HepG2 (cell line): ENCODE data around the gene HECTD4. TPM values are rescaled to one million over a fixed set of nuclear protein-coding genes. Genes with fewer than 3 reads are reported as not detected.

Experiments
- ATAC-seq: fragments of 200-7000 bp; cut with Tn5 transposase; 3 replicates; pipeline ENCODE4 v1.9.1; 2020; ENCODE audit warnings: mild to moderate bottlenecking, moderate library complexity
- BruUV-seq: library from RNA; stranded (reverse); fragments of 400-500 nt; replicated peaks from 2 replicates; lab custom pipeline; 2021; lab: Mats Ljungman, UMichigan
- CTCF ChIA-PET: fragments of 300-600 bp; formaldehyde crosslinking; extraction: SDS; loops from one replicate; lab custom pipeline; 2021; ENCODE audit warnings: low total read pairs, inconsistent platforms, low intra/inter-chr PET ratio; lab: Yijun Ruan, JAX
- POLR2A ChIA-PET: fragments of 350-600 bp; sonication (Branson Sonifier 250); formaldehyde crosslinking; loops from one replicate; lab custom pipeline; 2020; ENCODE audit warnings: antibody characterized with exemption, inconsistent platforms; lab: Yijun Ruan, JAX
- DNase-seq: peaks from one replicate; pipeline ENCODE4 v3.0.0-alpha.2; 2015; ENCODE audit warnings: low spot score
- FAIRE-seq: peaks from 3 replicates; lab custom pipeline; 2011; peaks lifted over from hg19 to GRCh38; lab: Jason Lieb, UNC
- H2AFZ ChIP-seq: one replicate; pipeline ENCODE4 v1.6.1; 2011; ENCODE audit warnings: low read length, inconsistent platforms
- H3K27ac ChIP-seq: fragments of 300-600 bp; 3 replicates; pipeline ENCODE4 v1.8.0; 2011; ENCODE audit warnings: mixed run types, mild to moderate bottlenecking, mixed read lengths, low read length, inconsistent platforms; ENCODE audit not compliant: insufficient read depth; ENCODE audit errors: extremely low read length
- H3K27me3 ChIP-seq, 2 experiments: fragments of 200-600 bp in 1 of 2; 2 replicates in 1 of 2; 3 replicates in 1 of 2; pipeline versions ENCODE4 v1.6.0 to v1.8.0; 2011; ENCODE audit warnings: low read length in 2 of 2, mild to moderate bottlenecking in 2 of 2, moderate library complexity in 2 of 2, inconsistent platforms in 1 of 2; ENCODE audit not compliant: insufficient read depth in 2 of 2, control insufficient read depth in 1 of 2
- H3K36me3 ChIP-seq, 2 experiments: fragments of 200-600 bp in 1 of 2; replicated peaks in 1 of 2; 2 replicates in 1 of 2; 3 replicates in 1 of 2; pipeline versions ENCODE4 v1.5.1 to v1.8.0; 2011; ENCODE audit warnings: low read length in 2 of 2, inconsistent platforms in 1 of 2; ENCODE audit not compliant: insufficient read depth in 2 of 2, control insufficient read depth in 1 of 2
- H3K4me1 ChIP-seq: 2 replicates; pipeline ENCODE4 v1.5.1; 2012; ENCODE audit warnings: low read length, inconsistent platforms; ENCODE audit not compliant: insufficient read depth
- H3K4me2 ChIP-seq: 2 replicates; pipeline ENCODE4 v1.6.0; 2011; ENCODE audit warnings: low read depth, low read length, inconsistent platforms
- H3K4me3 ChIP-seq, 3 experiments: fragments of 200-600 bp in 1 of 3; sonication (generic), shearing (Covaris generic) in 1 of 3; replicated peaks in 1 of 3; 2 replicates each; pipeline ENCODE4 v1.5.1; 2011 to 2016; ENCODE audit warnings: low read length in 3 of 3, inconsistent platforms in 2 of 3, low read depth in 2 of 3, mild to moderate bottlenecking in 2 of 3, control low read depth in 1 of 3, mixed read lengths in 1 of 3; ENCODE audit not compliant: insufficient read depth in 1 of 3
- H3K79me2 ChIP-seq: one replicate; pipeline ENCODE4 v1.6.1; 2011; ENCODE audit warnings: low read length, inconsistent platforms; ENCODE audit not compliant: insufficient read depth
- H3K9ac ChIP-seq: 2 replicates; pipeline ENCODE4 v1.6.0; 2011; ENCODE audit warnings: mild to moderate bottlenecking, low read depth, low read length, inconsistent platforms; ENCODE audit not compliant: insufficient read depth
- H3K9me3 ChIP-seq: 2 replicates; pipeline ENCODE4 v1.5.1; 2012; ENCODE audit warnings: mild to moderate bottlenecking, low read length
- H4K20me1 ChIP-seq: 2 replicates; pipeline ENCODE4 v1.6.0; 2011; ENCODE audit warnings: inconsistent platforms, mild to moderate bottlenecking, low read length, moderate library complexity; ENCODE audit not compliant: insufficient read depth
- KAT7 ChIP-seq: IDR thresholded peaks from 2 replicates; pipeline ENCODE4 v1.6.1; 2018; ENCODE audit warnings: borderline replicate concordance, missing compliant biosample characterization
- KDM3A ChIP-seq: IDR thresholded peaks from 2 replicates; pipeline ENCODE4 v1.6.1; 2018; ENCODE audit warnings: low read depth, missing compliant biosample characterization
- MXD1 ChIP-seq: sonication (generic); formaldehyde crosslinking; IDR thresholded peaks from 2 replicates; pipeline ENCODE4 v1.4.0; 2020; ENCODE audit warnings: mild to moderate bottlenecking, missing genetic modification reagents
- NAIF1 ChIP-seq: sonication (generic); formaldehyde crosslinking; IDR thresholded peaks from 2 replicates; pipeline ENCODE4 v1.5.0; 2020; ENCODE audit warnings: mild to moderate bottlenecking, missing genetic modification reagents, borderline replicate concordance
- PBX2 ChIP-seq: IDR thresholded peaks from 2 replicates; pipeline ENCODE4 v1.6.1; 2016; ENCODE audit warnings: control low read depth
- SCMH1 ChIP-seq: sonication (generic); formaldehyde crosslinking; IDR thresholded peaks from 2 replicates; pipeline ENCODE4 v1.9.0; 2021; ENCODE audit warnings: missing genetic modification reagents, mild to moderate bottlenecking, borderline replicate concordance
- SNAPC4 ChIP-seq: sonication (generic); formaldehyde crosslinking; IDR thresholded peaks from 2 replicates; pipeline ENCODE4 v1.4.0; 2020; ENCODE audit warnings: mild to moderate bottlenecking, missing genetic modification reagents
- ZNF383 ChIP-seq: sonication (generic); formaldehyde crosslinking; IDR thresholded peaks from 2 replicates; pipeline ENCODE4 v1.4.0; 2020; ENCODE audit warnings: missing genetic modification reagents, mild to moderate bottlenecking, borderline replicate concordance
- ZNF510 ChIP-seq: sonication (generic); formaldehyde crosslinking; IDR thresholded peaks from 2 replicates; pipeline ENCODE4 v1.4.0; 2020; ENCODE audit warnings: low read depth, mild to moderate bottlenecking, missing genetic modification reagents
- ZNF619 ChIP-seq: sonication (generic); formaldehyde crosslinking; IDR thresholded peaks from 2 replicates; pipeline ENCODE4 v1.4.0; 2020; ENCODE audit warnings: mild to moderate bottlenecking, missing genetic modification reagents
- ZNF709 ChIP-seq: sonication (generic); formaldehyde crosslinking; IDR thresholded peaks from 2 replicates; pipeline ENCODE4 v1.5.0; 2020; ENCODE audit warnings: mild to moderate bottlenecking, missing genetic modification reagents
- ZNF780A ChIP-seq: sonication (generic); formaldehyde crosslinking; IDR thresholded peaks from 2 replicates; pipeline ENCODE4 v1.8.0; 2022; ENCODE audit warnings: mild to moderate bottlenecking, missing genetic modification reagents, moderate library complexity
- ZNF788 ChIP-seq: sonication (generic); formaldehyde crosslinking; IDR thresholded peaks from 2 replicates; pipeline ENCODE4 v1.5.0; 2020; ENCODE audit warnings: mild to moderate bottlenecking, missing genetic modification reagents, borderline replicate concordance
- WGBS: methylation state at CpG from one replicate; pipeline ENCODE4 v1.1.6; 2017; ENCODE audit warnings: low lambda C conversion rate; 5-methylcytosine and 5-hydroxymethylcytosine counted together
- in situ Hi-C: cut with HindIII; loops from 2 replicates; pipeline ENCODE4 v1.10.0; 2017; ENCODE audit warnings: low pct_unique_long_range_greater_than_20kb; ENCODE audit not compliant: extremely low pct_ligation_motif_present
- intact Hi-C: fragments of 100-400 bp; cut with micrococcal nuclease; formaldehyde crosslinking; loops from one replicate; pipeline ENCODE4 v1.10.0; 2022; ENCODE audit not compliant: unreplicated experiment
- polyA plus RNA-seq, 8 experiments: library from polyadenylated mRNA; depleted of rRNA in 3 of 8; stranded (reverse) in 7 of 8; unstranded in 1 of 8; fragments of >200 nt; fragmentation: Illumina TruSeq in 4 of 8; extraction: Trizol in 4 of 8; gene quantifications; 2 replicates each; pipeline versions ENCODE4 v1.2.1 to v1.2.3, GENCODE V29; 2011 to 2016; ENCODE audit warnings: low read depth in 4 of 8, missing spikeins in 1 of 8, mixed read lengths in 1 of 8; ENCODE audit not compliant: insufficient read depth in 1 of 8
- total RNA-seq, 5 experiments: library from RNA; depleted of rRNA; stranded (reverse); fragments of >200 nt; fragmentation: Illumina TruSeq; extraction: Trizol; gene quantifications; 2 replicates each; pipeline ENCODE4 v1.2.3, GENCODE V29; 2016; ENCODE audit warnings: low read depth in 1 of 5

Gene HECTD4
- total and polyA plus RNA-seq, 2 of the 13 experiments (the other 11 are each of a cell fraction or from before 2014, with no cell fraction given): 9.0 to 11.4 TPM

GRCh38 chr12:112146123-112146522 lies 236.1 kb downstream of the HECTD4 start:
- H3K4me2 ChIP-seq: no peak overlapping the region
- TF ChIP-seq ZNF510 (CRISPR knock-in tag) (no peak), NAIF1 (CRISPR knock-in tag) (no peak), ZNF788 (CRISPR knock-in tag) (no peak), ZNF780A (no peak)
- H3K9me3 ChIP-seq: no peaks in the 10 kb centered on the region
- in situ Hi-C loops: no loop called here
- no peak overlapping the region for H3K27ac ChIP-seq
- H4K20me1 ChIP-seq: no peaks in the 10 kb centered on the region
- peaks cover 7 to 46% of the 10 kb centered on the region in 2 experiments; a peak in 4 of 5 replicates for H3K36me3 ChIP-seq
- DNase-seq: no peak
- ATAC-seq: no peak
- WGBS: 100% methylated on average over 1 of the region's 1 CpG
- no peak overlapping the region for H3K9ac ChIP-seq
- POLR2A ChIA-PET: no interaction called here
- H3K4me1 ChIP-seq: peaks cover 8% of the 10 kb centered on the region
- CTCF ChIA-PET: no interaction called here
- H3K27me3 ChIP-seq: no peaks in the 10 kb centered on the region
- no peaks in the 10 kb centered on the region for H3K79me2 ChIP-seq
- BruUV-seq: no TSS peak
- FAIRE-seq: no peak
- H3K4me3 ChIP-seq: no peak overlapping the region
- H2AFZ ChIP-seq: no peak overlapping the region
- intact Hi-C loops: no loop called here

- intact Hi-C loops: no loop called here
- in situ Hi-C loops: no loop called here
- no peak overlapping the region for H3K9ac ChIP-seq
- H3K36me3 ChIP-seq: peaks cover 2 to 38% of the 10 kb centered on the region in 2 experiments; a peak in 3 of 5 replicates
- no peak overlapping the region for H2AFZ ChIP-seq
- ChIA-PET CTCF (no interaction called here), POLR2A (no interaction called here)
- no peaks in the 10 kb centered on the region for H3K4me1 ChIP-seq
- no peaks in the 10 kb centered on the region for H3K9me3 ChIP-seq
- FAIRE-seq (no peak), DNase-seq (no peak), ATAC-seq (no peak)
- H3K4me3 ChIP-seq: no peak overlapping the region
- no TSS peak for BruUV-seq
- 96% methylated on average over 5 of the region's 5 CpGs for WGBS
- H3K27me3 ChIP-seq: no peaks in the 10 kb centered on the region
- H3K27ac ChIP-seq: no peak overlapping the region
- no peak overlapping the region for H3K4me2 ChIP-seq
- H4K20me1 ChIP-seq: no peaks in the 10 kb centered on the region
- H3K79me2 ChIP-seq: no peaks in the 10 kb centered on the region
- no peak for TF ChIP-seq ZNF709 (CRISPR knock-in tag)
- no peak for TF ChIP-seq ZNF383 (CRISPR knock-in tag)
- no peak for TF ChIP-seq SNAPC4 (CRISPR knock-in tag)
- TF ChIP-seq PBX2: no peak
- TF ChIP-seq MXD1 (CRISPR knock-in tag): no peak
- no peak for TF ChIP-seq KAT7
- TF ChIP-seq KDM3A (CRISPR knock-in tag): no peak
- TF ChIP-seq SCMH1 (CRISPR knock-in tag): no peak
- TF ChIP-seq ZNF619: no peak
These were observed 241.5 kb downstream of the HECTD4 start for GRCh38 chr12:112140728-112141127.
